ENCODE data around the gene GABRR3. TPM values are rescaled to one million over a fixed set of nuclear protein-coding genes. Genes with fewer than 3 reads are reported as not detected.

GABRR3 gene
- total RNA-seq, 1 experiment from 2014 or later = not detected

DNA sequence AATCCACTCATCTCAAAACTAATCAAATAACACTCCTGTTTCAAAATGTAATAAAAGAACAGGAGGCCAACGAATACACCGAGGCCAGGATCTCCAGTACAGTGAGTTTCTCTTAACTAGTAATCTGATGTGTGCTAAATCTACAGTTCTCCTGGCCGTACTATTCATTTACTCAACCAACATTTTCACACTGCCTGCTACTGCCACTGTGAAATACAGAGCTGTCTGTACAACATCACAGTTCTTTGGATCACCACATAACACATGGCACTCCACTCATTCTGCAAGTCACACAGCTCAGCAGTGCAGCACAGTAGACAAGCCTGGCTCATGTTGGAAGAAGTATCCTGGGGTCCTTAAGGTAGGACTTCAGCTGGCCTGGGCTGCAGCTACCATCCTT, 84.8 kb downstream of the GABRR3 start:
- Histone ChIP-seq H3K36me3 (ENCODE audit: low read depth, low read length) (peaks cover 58% of the 10 kb centered on the region), H3K9me3 (ENCODE audit: low read length) (no peaks in the 10 kb centered on the region), H3K4me3 (ENCODE audit: low read length) (no peak overlapping the region), H3K9me2 (replicated peaks; ENCODE audit: low read length) (no peaks in the 10 kb centered on the region), H3K79me2 (ENCODE audit: low read length) (no peaks in the 10 kb centered on the region), H3K27ac (ENCODE audit: low read length) (no peak overlapping the region), H3K4me2 (ENCODE audit: low read length) (no peak overlapping the region), H3K27me3 (ENCODE audit: low read length) (no peaks in the 10 kb centered on the region), H4K20me1 (ENCODE audit: low read length) (no peaks in the 10 kb centered on the region), H3K9ac (ENCODE audit: low read length) (no peak overlapping the region), H3F3A (ENCODE audit: low read length, unreplicated experiment) (no peaks in the 10 kb centered on the region), H2AFZ (ENCODE audit: low read length) (no peak overlapping the region), H3K4me1 (ENCODE audit: insufficient read depth, low read length) (peaks cover 13% of the 10 kb centered on the region)
- TF ChIP-seq EZH2phosphoT487 (IDR thresholded peaks at IDR 0.05; ENCODE audit: borderline replicate concordance, low read length) = no peak
- TF ChIP-seq, protein P1, sequence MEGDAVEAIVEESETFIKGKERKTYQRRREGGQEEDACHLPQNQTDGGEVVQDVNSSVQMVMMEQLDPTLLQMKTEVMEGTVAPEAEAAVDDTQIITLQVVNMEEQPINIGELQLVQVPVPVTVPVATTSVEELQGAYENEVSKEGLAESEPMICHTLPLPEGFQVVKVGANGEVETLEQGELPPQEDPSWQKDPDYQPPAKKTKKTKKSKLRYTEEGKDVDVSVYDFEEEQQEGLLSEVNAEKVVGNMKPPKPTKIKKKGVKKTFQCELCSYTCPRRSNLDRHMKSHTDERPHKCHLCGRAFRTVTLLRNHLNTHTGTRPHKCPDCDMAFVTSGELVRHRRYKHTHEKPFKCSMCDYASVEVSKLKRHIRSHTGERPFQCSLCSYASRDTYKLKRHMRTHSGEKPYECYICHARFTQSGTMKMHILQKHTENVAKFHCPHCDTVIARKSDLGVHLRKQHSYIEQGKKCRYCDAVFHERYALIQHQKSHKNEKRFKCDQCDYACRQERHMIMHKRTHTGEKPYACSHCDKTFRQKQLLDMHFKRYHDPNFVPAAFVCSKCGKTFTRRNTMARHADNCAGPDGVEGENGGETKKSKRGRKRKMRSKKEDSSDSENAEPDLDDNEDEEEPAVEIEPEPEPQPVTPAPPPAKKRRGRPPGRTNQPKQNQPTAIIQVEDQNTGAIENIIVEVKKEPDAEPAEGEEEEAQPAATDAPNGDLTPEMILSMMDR (conservative IDR thresholded peaks at IDR 0.05; ENCODE audit: low read depth, low read length) = no peak
- no TSS peak for BruUV-seq (replicated peaks)
- ChIA-PET CTCF (no interaction called here), POLR2A (ENCODE audit: unreplicated experiment) (no interaction called here)
- intact Hi-C loops (cut with micrococcal nuclease) = no loop called here
- no peak for ATAC-seq
- no peak for DNase-seq

- no peak overlapping the region for H3K9ac ChIP-seq (ENCODE audit: low read length)
- BruUV-seq (replicated peaks) = no TSS peak
- H3K27me3 ChIP-seq (ENCODE audit: low read length) = no peaks in the 10 kb centered on the region
- no peak overlapping the region for H3K4me3 ChIP-seq (ENCODE audit: low read length)
- H3K27ac ChIP-seq (ENCODE audit: low read length) = no peak overlapping the region
- no peaks in the 10 kb centered on the region for H3K79me2 ChIP-seq (ENCODE audit: low read length)
- no peaks in the 10 kb centered on the region for H3K9me2 ChIP-seq (replicated peaks; ENCODE audit: low read length)
- POLR2A ChIA-PET (ENCODE audit: unreplicated experiment) = no interaction called here
- H3K4me1 ChIP-seq (ENCODE audit: insufficient read depth, low read length) = peaks cover 13% of the 10 kb centered on the region
- no peaks in the 10 kb centered on the region for H3F3A ChIP-seq (ENCODE audit: low read length, unreplicated experiment)
- peaks cover 64% of the 10 kb centered on the region for H3K36me3 ChIP-seq (ENCODE audit: low read depth, low read length)
- TF ChIP-seq EZH2phosphoT487 (IDR thresholded peaks at IDR 0.05; ENCODE audit: borderline replicate concordance, low read length) (no peak), EZH2 (IDR thresholded peaks at IDR 0.05; ENCODE audit: low read length, unreplicated experiment) (no peak)
- TF ChIP-seq, protein P1 (conservative IDR thresholded peaks at IDR 0.05; ENCODE audit: low read depth, low read length) = no peak
- no peak overlapping the region for H2AFZ ChIP-seq (ENCODE audit: low read length)
- CTCF ChIA-PET = no interaction called here
- ATAC-seq = no peak
- H3K4me2 ChIP-seq (ENCODE audit: low read length) = no peak overlapping the region
- H3K9me3 ChIP-seq (ENCODE audit: low read length) = no peaks in the 10 kb centered on the region
- no peak for DNase-seq
- H4K20me1 ChIP-seq (ENCODE audit: low read length) = no peaks in the 10 kb centered on the region
- intact Hi-C loops (cut with micrococcal nuclease) = no loop called here
These were observed 85.4 kb downstream of the GABRR3 start for GRCh38 chr3:97949743-97950142.

GRCh38 chr3:97949110-97949485, 86.0 kb downstream of the GABRR3 start:
- Histone ChIP-seq H3K27ac (ENCODE audit: low read length) (no peak overlapping the region), H3F3A (ENCODE audit: low read length, unreplicated experiment) (no peaks in the 10 kb centered on the region), H3K9ac (ENCODE audit: low read length) (no peak overlapping the region), H3K9me3 (ENCODE audit: low read length) (no peaks in the 10 kb centered on the region), H4K20me1 (ENCODE audit: low read length) (no peaks in the 10 kb centered on the region), H3K4me3 (ENCODE audit: low read length) (no peak overlapping the region), H3K4me1 (ENCODE audit: insufficient read depth, low read length) (peaks cover 13% of the 10 kb centered on the region), H3K9me2 (replicated peaks; ENCODE audit: low read length) (no peaks in the 10 kb centered on the region), H2AFZ (ENCODE audit: low read length) (no peak overlapping the region), H3K4me2 (ENCODE audit: low read length) (no peak overlapping the region), H3K79me2 (ENCODE audit: low read length) (no peaks in the 10 kb centered on the region), H3K27me3 (ENCODE audit: low read length) (no peaks in the 10 kb centered on the region), H3K36me3 (ENCODE audit: low read depth, low read length) (peaks cover 62% of the 10 kb centered on the region)
- ChIA-PET CTCF (no interaction called here), POLR2A (ENCODE audit: unreplicated experiment) (no interaction called here)
- DNase-seq (no peak), ATAC-seq (no peak)
- no peak for TF ChIP-seq EZH2 (IDR thresholded peaks at IDR 0.05; ENCODE audit: low read length, unreplicated experiment)
- no peak for TF ChIP-seq EZH2phosphoT487 (IDR thresholded peaks at IDR 0.05; ENCODE audit: borderline replicate concordance, low read length)
- TF ChIP-seq, protein P1 (conservative IDR thresholded peaks at IDR 0.05; ENCODE audit: low read depth, low read length) = no peak
- BruUV-seq (replicated peaks) = no TSS peak
- intact Hi-C loops (cut with micrococcal nuclease) = no loop called here

Measured in PC-3 (cell line).